GM18520 (cell line): ENCODE results near the gene PKMYT1.
A peak's percentile ranks its signal among the peaks of the same experiment; 100 is the strongest.

ENCODE experiments used
- ATAC-seq: cut with Tn5 transposase; IDR thresholded peaks from one replicate; pipeline ENCODE4 v1.9.1; 2021; ENCODE audit not compliant: unreplicated experiment

The PKMYT1 gene

DNA sequence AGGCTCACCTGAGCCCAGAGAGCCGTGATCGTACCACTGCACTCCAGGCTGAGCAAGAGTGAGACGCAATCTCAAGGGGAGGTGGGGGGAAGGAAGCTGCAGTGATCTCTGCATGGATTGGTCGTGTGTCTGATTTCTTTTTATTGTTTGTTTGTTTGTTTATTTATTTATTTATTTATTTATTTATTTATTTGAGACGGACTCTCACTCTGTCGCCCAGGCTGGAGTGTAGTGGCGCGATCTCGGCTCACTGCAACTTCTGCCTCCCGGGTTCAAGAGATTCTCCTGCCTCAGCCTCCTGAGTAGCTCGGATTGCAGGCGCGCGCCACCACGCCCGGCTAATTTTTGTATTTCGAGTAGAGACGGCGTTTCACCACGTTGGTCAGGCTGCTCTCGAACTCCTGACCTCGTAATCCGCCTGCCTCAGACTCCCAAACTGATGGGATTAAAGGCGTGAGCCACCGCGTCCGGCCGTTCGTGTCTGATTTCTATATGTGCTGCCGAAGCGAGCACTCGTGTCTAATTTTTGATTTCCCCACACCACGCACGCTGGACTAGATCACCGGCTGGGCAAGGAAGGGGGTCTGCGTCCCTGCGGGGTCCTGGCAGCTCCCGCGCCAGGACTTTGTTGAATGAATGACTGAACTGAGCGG lies 39.5 kb upstream of the PKMYT1 start:
- no peak for ATAC-seq

DNA sequence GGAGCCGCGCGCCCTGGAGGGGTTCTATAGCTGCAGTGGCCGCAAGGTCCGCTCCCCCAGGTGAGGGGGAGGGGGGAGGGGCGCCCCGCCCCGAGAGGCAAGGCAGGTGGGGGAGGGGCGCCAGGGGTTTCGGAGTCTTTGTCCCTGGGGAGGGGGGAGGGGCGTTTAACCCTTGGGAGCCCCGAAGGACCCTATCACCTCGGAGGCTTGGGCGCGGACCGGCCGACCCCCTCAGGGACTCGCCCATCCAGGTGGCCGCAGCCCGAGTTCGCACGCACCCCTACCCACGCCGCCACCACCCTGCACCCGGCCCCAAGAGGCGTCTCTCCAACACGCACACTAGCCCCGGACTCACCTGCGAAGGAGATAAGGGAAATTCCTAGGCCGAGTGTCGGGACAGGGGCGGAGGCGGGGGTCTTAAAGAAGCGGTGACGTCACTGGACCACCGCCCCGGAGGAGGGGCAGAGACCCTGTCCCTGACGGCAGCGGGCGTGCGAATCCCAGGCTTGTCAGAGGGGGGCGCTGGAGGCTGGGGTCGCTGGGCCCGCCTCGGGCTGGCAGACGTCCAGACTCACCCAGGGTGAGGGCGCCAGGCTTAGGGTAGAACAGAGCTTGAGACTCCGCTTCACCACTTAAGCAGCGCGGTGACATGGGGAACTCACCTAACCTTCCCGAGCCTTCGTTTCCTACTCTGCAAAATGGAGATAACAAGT lies 37.7 kb upstream of the PKMYT1 start, which contains the start of gene CLDN6:
CLDN6 (minus strand) TSS at position 390 of the 713 bp plus-strand sequence. CDS start 2,162 bp downstream, outside the sequence.
- ATAC-seq, result no peak

DNA sequence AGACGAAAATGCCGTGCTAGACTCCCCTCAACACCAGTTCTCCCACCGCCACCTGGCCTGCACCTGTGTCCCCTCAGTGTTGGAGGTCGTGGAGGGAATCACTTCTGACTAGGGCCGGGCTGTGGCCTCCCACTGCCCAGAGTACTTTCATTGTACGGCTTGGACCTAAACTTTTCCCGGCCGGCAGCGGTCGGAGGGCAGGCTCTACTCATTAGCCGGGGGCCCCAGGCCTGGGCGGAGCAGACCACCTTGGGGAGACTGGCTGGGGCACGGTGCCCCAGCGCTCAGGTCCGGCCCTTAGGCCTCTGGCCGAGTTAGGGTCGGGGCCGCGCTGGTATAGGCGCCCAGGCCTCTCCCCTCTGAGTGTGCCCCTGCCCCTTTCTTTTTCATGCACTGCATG lies 37.1 kb upstream of the PKMYT1 start:
- ATAC-seq, result no peak

DNA sequence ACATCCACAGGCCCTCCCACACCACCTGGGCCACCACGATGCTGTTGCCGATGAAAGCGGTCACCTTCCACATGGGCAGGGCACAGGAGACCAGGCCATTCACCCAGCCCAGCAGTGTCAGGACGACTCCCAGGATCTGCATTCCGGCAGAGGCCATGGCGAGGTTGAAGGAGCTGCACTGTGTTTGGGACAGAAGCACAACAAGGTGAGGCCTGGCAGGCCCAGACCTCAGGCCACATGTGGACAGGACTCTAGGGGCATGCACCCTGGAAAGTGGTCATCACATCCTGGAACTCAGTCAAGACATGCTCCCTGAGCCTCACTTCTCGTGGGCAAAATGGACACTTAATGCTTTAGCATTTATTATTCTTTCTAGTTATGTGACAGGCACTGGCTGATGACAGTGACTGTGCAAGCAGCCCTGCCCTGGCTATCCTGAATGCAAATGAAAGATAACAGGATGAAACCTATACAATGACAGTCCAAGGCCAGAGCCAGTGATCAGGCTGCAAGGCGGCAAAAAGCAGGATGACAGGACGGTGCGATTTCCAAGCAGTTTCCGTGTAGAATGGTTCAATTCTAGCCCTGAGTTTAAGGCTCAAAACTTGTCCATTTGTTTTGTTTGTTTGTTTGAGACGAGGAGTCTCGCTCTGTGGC lies 35.7 kb upstream of the PKMYT1 start:
- no peak for ATAC-seq

DNA sequence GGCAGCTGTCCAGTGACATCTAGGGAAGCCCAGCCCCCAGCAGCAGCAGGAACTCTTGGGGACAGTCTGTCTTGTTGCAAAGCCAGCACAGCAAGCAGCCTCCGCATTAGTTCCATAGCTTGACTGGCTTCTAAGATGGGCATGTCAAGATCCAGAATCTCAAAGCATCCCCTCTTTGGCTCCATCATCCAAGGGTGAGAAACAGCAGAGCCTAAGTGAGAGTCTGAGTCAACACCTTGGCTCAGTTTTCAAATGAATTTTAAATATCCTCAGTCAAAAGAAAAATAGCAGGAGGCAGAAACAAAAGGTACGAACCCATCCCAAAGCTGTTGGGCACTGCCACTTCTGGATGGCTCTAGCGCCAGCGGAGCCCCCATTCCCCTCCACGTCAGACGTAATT lies 34.7 kb upstream of the PKMYT1 start:
- ATAC-seq, result no peak

DNA sequence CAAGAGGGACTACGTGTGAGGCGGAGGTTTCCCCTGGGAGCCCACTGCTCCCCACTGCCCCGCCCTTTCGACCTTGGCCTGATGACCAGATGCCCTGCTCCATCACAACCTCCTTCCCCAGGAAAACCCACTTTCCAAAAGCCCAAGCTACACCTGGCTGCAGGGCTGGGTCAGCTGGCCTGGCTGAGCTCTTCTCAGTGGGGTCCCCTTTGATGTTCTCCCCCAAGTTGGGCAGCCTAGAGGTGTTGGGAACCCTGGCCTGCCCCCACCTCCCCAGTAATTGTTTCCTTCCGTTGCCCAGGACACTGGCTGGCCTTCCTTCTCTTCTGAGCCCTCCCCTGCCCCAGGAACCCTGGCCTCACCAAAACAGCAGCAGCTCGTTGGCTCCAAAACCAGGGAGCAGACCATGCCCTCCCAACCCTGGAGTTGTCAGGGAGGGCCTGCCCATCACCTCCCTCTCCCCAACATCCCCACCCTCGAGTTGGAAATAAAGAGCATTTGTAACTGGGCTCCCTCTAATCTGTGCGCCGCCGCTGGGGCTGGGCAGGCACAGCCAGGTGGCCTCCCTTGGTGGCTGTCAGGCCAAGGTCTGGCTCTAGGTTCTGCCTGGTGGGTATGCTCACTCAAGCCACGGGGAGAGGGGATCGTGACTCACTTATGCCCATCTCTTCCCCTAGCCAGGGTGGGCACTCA lies 33.9 kb upstream of the PKMYT1 start:
- no peak for ATAC-seq

DNA sequence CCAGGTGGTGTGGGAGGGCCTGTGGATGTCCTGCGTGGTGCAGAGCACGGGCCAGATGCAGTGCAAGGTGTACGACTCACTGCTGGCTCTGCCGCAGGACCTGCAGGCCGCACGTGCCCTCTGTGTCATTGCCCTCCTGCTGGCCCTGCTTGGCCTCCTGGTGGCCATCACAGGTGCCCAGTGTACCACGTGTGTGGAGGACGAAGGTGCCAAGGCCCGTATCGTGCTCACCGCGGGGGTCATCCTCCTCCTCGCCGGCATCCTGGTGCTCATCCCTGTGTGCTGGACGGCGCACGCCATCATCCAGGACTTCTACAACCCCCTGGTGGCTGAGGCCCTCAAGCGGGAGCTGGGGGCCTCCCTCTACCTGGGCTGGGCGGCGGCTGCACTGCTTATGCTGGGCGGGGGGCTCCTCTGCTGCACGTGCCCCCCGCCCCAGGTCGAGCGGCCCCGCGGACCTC lies 33.3 kb upstream of the PKMYT1 start:
- ATAC-seq, result no peak

DNA sequence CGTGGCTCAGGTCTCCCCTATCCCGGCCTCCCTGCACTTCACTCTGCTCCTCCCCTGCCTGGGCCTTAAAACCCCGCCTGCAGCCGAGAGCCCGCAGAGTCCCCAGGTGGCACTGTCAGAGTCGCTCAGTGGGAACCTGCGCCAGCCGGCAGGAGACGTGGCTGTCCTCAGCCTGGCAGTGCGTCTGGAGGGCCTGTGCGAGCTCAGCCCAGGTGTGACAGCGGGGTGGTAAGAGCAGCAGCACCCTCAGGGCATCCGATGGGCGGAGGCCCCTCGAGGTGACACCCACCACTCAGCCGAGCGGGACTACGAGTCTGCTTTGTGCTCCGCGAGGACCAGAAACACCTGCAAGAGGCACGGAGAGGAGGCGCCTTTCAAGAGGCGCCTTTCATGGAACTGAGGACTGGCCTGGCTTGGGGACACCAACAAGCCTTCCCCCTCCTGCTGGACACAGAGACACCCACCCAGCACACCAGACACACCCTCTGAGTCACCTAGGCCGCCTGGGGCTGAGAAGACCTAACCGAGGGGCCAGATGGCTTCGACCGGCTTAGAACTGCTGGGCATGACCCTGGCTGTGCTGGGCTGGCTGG lies 32.7 kb upstream of the PKMYT1 start, which contains the start of gene CLDN9:
CLDN9 (plus strand) TSS at position 96 of the 593 bp plus-strand sequence; CDS start at position 536, 440 bp downstream.
- ATAC-seq, result no peak

DNA sequence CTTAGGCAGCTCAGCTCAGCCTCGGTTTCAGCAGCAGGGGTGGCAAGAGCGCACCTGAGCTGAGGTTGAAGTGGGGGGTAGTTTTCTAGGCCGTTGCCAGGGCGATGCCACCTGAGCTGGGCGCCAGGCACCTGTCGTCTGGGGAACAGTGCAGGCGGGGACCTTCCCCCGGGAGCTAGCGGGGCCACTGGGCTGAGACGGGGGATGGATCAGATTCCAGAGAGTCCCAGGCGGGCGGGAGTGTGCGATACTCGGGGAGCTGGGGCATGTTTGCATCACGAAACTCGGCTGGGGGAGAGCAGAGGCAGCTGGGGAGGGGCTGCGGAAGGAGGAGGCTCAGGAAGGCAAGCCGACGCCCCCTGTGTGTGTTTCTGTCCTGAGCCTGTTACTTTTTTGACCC lies 32.0 kb upstream of the PKMYT1 start:
- ATAC-seq, result no peak

DNA sequence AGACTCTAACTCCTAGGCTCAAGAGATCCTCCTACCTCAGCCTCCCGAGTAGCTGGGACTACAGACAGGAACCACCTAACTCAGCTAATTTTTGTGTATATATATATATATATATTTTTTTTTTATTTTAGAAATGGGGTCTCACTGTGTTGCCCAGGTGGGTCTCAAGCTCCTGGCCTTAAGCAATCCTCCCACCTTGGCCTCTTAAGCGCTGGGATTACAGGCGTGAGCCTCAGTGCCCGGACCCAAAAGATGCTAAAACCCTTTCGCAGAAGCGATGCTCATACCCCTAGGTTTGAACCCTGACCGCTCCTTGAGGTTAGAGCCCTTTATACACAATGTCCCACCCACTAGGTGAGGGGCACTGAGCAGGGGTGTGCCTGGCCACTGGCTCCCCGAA lies 30.3 kb upstream of the PKMYT1 start:
- ATAC-seq, result no peak

DNA sequence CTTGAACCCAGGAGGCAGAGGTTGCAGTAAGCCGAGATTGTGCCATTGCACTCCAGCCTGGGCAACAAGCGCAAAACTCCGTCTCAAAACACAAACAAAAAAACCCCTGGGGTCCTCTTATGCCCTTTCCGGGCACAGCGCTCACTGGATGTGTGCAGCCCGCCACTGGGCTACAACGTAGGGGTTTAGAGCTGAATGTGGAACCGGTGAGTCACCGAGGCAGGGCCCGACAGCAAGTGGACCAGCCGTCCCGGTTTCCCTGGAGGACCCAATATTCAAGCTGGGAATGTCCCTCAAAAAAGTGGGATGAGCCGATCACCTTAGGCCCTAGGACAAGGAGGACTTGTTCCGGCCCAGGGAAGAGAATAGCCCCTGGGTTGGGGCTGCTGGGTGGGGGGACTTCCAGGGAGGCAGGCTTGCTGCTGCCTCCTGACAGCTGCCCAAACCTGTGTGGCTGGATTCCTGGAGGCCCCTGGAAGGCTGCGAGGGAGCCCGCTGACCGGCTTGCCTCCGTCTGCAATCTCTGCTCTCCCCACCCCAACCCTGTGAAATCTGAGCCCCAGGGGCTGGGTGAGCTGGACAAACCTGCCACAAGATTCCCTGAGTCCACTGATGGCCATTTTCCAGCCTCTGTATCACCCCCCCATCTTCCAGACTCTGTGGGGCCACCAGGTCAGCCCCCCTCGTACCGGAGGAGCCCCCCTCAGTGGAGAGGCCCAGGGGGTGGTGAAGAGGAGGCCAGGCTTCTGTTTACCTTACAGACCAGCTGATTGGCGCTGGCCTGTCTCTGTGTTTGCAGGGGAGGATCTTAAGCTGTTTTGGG lies 29.5 kb upstream of the PKMYT1 start:
- no peak for ATAC-seq

DNA sequence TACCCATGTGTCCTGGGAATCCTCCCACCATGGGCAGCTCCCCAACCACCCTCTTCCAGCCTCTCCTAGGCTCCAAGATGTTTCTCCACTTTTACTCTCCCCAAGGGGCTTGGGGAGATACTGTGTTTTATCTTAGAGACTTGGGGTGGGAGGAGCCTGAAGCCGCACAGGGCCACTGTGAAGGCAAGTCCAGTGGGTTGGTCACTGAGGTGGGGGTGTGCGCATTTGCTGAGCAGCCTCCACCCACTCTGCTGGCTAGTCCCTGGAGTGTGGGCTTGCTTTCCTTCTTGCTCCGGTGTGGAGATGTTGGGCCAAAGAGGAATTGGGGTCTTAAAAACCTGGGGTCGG lies 28.4 kb upstream of the PKMYT1 start:
- no peak for ATAC-seq

DNA sequence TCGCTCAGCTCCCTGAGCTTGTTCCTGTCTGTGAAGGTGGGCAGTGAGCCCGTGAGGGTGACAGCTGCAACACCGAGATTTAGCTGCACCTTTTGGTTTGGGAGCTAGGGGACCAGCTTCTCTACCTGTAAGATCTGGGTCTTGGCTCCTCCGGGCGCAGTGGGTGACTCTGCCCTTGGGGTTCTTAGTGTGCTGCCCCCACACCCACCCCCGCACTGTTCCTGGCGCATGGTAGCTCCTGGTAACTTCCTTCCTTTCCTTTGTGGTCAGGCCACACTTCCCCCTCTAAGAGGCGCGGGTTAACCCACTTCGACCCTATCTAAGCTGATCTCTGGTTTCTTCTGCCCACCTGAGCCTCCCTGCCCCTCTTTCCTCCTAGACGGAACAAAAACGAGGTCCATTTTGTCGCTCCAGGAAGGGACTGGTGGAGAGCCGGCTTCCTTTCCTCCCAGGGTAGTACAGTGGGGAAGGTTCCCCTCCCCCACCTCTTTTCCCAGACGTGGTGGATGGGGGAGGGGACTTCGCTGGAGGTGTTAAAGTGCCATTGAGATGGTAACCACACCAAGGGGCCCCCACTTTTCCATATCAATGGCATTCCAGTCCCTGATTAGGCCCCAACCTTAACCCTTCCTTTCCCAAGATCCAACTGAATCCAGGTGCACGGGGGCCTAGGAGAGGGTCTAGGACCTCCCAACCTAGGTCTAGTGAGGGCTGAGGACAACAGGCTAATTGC lies 27.9 kb upstream of the PKMYT1 start:
- ATAC-seq, result no peak

DNA sequence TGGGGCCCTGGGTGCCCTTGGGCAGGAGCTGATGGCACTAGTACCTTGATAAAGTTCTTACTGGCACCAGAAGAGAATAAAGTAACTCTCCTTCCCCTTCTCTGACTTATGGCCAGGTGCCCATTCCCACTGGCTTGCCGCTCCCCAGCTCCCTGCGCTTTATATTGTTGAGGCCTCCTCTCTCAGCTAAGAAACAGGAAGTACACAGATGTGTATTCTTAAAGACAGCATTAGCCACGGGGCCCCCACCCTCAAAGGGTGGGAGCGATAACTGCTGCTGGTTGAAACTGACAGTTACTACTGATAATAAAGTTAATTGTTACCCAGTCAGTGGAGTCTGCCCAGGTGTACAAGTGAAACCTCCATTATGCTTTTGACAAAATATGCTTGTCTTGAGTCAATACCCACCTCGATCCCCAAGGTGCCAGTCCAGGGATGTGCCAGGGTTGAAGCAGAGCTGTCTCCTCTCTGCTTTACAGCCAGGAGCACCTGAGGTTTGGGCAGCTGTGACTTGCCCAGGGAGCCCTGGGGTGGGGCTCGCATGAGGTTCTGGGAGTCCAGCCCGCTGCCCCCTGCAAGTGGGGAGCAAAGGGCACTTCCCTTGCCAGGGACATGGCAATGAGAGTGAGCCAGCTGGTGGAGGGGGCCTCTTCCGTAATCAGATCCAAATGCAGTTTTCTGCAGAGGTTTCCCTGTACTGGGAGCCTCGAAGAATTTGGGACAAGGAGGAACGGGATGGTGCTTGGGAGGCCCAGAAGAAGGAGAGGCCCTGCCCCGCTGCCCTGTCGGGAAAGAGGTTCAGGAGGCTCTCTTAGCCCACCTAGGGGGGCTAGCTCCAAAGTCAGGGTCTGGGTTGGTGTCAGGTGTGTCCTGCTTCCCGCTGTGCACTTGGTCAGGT lies 27.1 kb upstream of the PKMYT1 start:
- no peak for ATAC-seq

DNA sequence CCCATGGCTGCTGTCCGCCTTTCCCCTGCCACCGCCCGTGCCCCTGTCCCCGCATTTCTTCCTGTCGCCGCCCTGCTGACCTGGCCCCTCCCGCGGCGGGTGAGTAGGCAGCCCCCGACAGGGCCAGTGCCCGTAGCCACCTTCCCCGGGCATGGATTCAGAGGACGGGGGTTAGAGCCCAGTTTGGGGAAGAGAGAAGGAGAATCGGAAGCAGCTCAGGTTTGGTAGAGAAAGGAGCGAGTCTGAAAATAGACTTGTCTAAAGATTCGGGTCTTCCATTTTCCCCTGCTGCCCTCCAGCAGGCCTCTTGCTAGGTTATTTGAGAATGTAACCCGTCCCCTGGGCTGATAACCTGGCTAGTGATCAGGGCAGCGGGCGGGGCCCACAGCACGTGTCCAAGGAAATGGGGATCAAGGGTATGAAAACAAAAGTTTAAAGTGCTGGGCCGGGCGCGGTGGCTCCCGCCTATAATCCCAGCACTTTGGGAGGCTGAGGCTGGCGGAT lies 24.6 kb upstream of the PKMYT1 start:
- no peak for ATAC-seq

DNA sequence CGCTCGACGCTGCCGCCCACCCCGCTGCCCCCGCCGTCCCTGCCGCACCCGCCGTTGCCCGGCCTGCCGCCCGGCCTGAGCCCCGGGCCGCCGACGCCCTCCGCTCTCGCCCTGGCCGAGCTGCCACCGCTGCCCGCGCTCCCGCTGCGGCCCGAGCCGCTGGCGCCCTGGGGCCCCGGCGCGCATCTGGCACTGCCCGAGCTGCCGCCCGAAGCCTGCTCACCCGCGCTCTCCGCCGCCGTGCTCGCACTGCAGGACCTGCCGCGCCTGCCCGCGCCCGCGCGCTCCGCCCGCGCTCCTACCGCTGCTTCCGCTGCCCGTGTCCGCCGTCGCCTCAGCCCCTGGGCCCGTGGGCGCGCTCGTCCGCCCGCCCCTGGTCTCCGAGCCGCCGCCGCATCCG lies 24.1 kb upstream of the PKMYT1 start:
- ATAC-seq, result no peak

DNA sequence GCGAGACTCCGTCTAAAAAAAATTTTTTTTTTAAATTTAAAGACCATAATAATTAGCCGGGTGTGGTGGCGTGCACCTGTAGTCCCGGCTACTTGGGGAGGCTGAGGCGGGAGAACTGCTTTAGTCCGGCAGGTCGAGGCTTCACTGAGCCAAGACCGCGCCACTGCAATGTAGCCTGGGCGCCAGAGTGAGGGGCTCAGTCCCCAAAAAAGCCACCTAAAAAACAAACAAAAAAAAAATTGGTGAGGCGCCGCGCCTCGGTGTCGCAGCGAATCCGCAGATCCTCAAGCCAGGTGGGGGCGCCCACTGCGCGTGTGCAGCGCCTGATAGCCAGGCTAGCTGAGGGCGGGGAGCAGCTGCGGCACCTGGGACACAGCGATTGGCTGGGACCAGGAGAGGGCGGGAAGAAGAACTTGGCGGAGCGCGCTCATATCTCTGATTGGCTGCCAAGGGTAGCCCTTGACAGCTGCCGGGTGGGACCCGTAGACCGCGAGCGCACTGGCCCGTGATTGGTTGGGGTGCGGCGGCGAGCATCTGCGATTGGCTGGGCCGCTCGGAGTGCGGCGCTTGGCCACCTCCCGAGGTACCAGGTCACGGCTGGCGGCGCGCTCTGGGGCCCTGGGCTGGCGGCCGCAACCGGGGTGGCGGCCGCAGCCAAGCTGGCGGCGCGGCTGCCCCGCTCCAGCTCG lies 23.5 kb upstream of the PKMYT1 start:
- peak; percentile 96 for ATAC-seq

DNA sequence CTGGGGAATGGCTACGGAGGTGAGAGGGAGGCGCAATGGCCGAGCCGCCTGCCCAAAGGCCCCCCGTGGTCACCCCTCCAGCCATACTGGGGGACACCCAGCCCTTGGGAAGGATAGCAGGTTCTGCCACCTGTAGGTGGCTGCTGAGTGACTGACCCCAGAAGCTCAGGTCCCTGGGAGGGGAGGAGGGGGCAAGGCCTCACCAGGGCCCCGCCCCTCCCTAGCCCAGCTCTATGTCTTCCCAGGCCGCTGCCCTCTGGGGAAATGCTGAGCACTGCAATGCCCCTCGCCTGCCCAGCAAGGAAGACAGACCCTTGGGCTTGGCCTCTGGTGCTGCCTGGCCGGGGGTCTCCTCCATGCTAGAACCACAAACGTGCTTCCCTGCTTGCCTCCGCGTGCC lies 21.1 kb upstream of the PKMYT1 start:
- no peak for ATAC-seq
